GM18499 (cell line): Measurements from ENCODE around the gene TNIK.
A peak's percentile ranks its signal among the peaks of the same experiment; 100 is the strongest.

ENCODE experiments used
- ATAC-seq: cut with Tn5 transposase; IDR thresholded peaks from one replicate; pipeline ENCODE4 v1.9.1; 2021; ENCODE audit warnings: moderate number of reproducible peaks; ENCODE audit not compliant: insufficient read depth, unreplicated experiment

TNIK gene

DNA sequence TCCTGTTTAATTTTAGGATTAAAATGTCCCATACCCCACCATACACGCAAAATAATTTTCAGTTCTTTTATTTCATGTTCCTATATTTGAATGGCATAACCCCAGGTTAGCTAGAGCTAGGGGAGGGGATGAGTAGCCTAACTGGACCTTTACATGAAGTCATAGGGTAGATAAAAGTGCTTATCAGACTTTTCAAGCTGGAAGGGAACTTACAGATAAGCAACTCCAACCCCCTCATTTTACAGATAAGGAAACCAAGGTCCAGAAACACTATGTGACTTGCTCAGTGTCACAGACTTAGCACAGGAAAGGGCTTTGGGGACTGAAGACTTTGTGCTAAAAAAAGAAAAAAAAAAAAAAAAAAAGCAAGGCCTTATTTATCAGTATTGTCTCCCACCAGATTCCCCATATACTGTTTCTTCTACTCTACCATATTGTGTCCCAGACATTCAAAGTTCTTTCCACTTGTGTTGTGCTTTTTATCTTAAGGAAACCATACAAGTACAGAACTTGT is 10.6 kb upstream of the TNIK start:
- no peak for ATAC-seq

DNA sequence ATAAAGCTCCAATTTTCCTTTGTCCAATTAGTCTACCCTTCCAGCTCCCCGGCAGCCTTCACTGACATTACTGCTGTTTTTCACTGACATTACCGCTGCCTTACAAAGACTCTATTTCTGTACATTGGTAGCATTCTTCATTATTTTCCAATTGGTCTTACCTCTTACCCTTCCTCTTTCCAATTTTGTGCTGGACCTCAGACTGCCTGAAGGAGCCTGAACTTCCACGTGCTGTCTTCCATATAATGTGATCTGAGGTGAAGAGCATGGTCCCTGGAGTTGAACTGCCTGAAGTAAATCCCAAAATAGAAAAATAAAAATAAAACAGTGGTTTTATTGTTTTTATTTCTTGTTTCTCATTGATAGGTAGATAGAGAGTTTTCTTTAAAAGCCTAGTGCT is 9.2 kb upstream of the TNIK start:
- ATAC-seq: no peak

- ATAC-seq: no peak
These were observed 8.2 kb upstream of the TNIK start for GRCh38 chr3:171468296-171468906.

DNA sequence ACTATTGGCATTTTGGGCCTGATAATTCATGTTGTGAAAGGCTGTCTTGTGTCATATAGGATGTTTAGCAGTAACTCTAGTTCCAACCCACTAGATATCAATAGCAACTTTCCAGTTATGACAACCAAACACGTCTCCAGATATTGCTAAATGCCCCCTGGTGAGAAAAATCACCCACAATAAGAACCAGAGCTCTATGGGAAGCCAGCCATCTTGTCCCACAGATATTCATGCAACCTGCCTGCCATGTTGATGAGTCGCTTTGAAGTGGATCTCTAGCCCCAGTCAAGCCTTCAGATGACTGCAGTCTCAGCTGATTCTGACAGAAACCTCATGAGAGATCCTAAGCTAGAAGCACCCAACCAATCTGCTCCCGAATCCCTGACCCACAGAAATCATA is 5.6 kb upstream of the TNIK start:
- ATAC-seq: no peak

GRCh38 chr3:171464462-171464861 is 4.3 kb upstream of the TNIK start:
- no peak for ATAC-seq

DNA sequence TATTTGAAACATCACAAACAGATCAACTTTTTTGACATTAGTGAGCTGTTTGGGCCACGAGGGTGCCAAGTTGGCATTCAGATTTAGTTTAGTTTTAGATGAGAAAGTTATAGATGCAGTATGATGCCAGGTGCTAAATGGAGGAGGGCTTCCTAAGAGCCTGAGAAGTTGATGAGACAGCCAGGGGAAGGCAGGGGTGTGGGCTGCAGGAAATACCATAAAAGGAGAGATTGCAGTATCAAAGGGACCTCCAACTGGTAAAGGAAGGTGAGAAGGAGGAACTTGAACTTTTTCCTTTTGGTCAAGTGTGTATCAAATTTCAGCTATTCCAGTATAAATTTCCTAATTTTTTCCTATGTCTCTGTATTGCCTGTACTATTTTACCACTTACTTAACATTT is 2.0 kb upstream of the TNIK start:
- no peak for ATAC-seq

GRCh38 chr3:171461525-171461917 is 1.3 kb upstream of the TNIK start:
- no peak for ATAC-seq

- ATAC-seq: peak; percentile 13
These were observed 720 bp upstream of the TNIK start for GRCh38 chr3:171460725-171461524.

DNA sequence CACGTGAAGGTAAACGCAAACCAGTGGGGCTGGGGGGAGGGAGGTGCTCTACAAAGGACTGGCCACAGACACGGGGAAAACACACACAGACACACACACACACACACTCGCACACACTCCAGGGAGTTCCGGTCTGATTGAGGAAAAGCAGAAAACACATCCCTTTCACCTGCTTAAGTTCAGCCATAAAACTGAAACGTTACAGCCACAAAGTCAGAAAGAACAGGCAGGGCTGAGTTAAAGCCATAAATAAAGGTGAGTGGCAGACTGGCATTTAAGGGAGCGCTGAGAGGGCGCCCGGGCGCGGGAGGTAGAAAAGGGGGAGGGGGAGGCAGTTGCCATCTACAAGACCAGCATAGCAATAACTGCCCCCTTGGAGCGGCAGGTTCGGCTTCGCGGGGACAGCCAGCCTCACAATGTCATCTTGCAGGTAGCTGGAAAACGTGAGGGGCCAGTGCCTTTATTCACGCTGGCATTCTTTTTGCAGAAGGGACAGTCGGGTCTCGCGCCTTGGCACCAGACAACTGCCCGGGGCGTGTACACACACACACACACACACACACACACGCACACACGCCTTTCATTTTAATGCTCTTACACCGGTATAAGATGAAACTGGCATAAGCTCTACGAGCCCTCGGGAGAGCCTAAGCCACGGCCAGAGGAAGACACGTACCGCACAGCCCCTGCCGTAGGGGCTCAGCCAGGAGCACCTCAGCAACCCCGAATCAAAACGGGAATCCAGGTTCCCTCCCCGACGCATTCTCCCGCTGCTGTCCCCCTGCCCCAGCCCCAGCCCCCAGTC is 866 bp downstream of the TNIK start:
- ATAC-seq: no peak

DNA sequence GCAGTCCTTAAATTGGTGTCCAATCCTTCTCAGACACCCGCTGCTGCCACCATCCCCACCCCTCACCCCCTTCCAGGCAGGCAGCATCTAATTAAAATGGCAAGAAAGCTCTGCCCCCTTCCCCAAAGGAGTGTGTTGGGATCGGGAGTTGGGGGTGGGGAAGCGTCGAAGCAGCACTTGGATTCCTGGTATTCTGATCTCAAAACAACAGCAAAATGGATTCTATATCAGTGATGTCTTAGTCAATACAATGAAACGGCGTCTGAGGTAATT is 1.4 kb downstream of the TNIK start:
- no peak for ATAC-seq

DNA sequence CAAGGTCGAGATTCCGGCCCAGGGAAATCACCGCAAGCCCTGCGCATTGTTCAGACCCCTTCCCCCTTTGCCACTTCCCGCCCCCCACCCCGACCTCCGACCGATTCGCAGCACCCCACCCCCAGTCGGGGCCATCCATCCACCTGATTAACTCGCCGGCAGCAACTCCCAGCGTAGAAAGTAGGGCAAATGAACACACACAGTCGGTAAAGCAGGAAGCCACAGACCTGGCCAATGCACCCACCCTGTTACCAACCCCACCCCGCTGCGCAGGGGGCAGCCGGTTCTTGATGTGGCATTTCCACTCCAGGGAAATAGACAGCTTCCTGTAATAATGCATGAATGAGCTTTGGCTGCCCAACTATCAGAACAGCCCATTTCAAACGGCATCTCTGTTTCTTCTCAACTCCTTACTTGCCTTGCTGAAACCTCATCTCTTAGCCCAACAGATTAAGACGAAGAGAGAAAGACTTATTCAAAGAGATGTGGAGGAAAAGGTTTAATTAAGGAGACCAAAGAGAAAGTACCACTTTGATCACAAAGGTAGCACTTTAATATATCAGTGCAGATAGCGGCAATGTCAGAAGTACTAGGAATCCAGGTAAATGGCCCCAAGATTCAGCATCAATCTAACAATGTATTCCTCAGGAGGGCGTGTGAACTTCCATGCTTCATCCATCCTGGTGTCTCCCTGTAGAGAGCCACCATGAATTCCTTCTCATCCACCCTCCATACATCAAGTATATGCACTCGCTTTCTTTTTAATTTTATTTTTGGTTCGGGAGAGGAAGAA is 1.9 kb downstream of the TNIK start:
- ATAC-seq: no peak

GRCh38 chr3:171457607-171458061 is 2.6 kb downstream of the TNIK start:
- ATAC-seq: no peak

DNA sequence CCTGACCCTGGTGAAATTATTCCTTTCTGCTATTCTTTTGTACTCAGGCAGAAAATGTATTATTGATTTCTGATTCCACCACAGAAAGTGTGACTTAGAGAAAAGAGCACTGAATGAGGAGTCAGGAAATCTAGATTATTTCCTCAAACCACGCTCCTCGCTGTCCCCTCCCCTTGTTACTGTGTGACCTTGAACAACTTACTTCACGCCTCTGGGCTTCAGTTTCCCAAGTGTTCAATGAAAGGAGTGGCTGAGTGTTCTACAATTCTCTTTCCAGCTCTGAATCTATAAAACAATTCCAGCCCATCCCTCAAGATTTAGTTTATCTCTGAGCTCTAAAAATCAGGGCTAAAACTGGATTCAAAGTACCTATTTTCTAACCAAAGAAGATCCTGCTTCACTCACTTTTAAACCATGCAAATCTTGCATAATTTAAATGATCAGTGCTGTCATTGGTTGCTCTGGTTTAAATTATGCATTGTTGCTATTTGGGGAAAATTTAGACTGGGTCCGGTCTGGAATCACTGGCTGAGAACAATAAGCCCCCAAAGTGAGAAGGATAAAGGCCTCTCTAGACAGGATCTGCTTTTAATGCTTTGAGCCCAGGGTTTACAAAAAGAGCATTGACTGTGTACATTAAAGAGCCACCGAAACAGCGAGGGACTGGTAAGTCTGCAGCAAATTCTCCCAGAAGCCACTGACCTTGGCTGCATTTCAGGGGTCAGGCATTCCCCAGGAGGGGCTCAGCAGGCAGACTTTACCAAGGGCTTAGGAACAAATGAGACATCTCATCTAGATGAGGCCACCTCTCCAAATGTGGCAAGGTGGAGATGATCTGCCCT is 3.2 kb downstream of the TNIK start:
- ATAC-seq: no peak

GRCh38 chr3:171455603-171456550 is 4.3 kb downstream of the TNIK start:
- ATAC-seq: no peak

GRCh38 chr3:171454041-171454440 is 6.2 kb downstream of the TNIK start:
- no peak for ATAC-seq

GRCh38 chr3:171453180-171453886 is 6.9 kb downstream of the TNIK start:
- ATAC-seq: no peak

DNA sequence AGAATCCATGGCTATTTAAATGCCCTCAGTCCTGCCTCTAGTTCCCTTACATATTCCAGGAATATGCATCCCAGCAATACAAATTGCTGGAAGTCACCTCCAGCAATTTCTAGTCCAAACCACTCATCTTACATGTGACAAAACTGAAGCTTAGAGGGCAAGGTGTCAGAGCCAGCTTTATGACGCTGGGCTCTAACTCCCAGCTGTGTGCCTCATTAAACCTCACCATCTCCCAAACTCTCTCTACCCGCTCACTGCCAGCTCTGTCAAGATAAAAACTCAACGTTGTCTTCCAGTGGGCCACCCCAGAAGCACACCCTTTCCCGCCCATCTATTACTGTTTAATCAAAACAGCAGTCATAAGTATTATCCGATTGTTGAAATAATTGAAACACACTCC is 7.9 kb downstream of the TNIK start:
- no peak for ATAC-seq

- no peak for ATAC-seq
These were observed 8.3 kb downstream of the TNIK start for GRCh38 chr3:171451915-171452314.
